ENCODE results near the gene PRIMPOL. TPM values are rescaled to one million over a fixed set of nuclear protein-coding genes. Genes with fewer than 3 reads are reported as not detected.

The PRIMPOL gene, protein sequence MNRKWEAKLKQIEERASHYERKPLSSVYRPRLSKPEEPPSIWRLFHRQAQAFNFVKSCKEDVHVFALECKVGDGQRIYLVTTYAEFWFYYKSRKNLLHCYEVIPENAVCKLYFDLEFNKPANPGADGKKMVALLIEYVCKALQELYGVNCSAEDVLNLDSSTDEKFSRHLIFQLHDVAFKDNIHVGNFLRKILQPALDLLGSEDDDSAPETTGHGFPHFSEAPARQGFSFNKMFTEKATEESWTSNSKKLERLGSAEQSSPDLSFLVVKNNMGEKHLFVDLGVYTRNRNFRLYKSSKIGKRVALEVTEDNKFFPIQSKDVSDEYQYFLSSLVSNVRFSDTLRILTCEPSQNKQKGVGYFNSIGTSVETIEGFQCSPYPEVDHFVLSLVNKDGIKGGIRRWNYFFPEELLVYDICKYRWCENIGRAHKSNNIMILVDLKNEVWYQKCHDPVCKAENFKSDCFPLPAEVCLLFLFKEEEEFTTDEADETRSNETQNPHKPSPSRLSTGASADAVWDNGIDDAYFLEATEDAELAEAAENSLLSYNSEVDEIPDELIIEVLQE
- total RNA-seq: 15.1 and 15.7 TPM in 2 replicates

DNA sequence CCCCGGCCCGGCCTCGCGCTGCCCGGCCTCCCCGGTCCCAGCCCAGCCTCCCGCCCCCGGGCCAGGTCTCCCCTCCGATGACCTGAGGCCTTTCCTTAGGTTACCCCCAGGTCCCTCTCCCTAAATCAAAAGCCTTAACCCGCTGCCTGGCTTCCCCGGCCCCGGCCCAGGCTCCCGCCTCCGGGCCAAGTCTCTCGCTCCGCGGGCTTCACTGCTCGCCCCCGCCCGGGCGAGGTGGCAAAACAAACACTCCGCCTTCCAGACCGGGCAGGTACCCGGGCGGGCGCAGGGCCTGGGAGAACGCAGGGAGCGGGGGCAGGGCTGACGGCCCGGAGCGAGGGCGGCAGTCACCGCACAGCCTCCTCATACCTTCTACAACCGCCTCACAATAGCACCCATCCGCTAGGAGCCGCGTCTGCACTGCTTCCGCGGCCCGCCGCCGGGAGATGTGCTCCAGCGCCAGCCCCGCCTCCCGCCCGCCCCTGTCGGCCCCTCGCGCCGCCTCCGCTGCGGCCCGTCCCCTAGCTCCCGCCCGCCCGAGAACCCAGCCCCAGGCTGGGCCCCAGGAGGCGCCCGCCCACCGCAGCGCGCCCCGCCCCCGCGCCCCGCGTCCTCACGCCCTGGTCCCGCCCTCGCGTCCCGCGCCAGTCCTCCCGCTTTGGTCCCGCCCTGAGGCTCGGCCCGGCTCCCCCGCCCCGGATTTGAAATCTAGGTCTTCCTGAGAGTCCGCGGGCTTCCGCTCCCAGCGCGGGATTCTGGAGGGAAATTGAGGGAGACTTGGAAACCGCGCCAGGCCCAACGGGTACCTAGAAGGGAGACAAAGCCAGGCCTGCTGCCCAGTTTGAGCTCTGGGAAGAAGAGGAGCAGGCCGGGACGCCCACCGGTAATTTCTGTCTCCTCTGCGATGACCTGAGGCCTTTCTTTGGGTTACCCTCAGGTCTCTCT lies at the start of gene PRIMPOL, which contains the start of gene CASP3:
TSS of gene PRIMPOL (plus strand) at position 713 of the 945 bp plus-strand sequence. CDS start 7,403 bp downstream, outside the sequence.
TSS of gene CASP3 (minus strand) at position 422 of the 945 bp plus-strand sequence. CDS start 10,994 bp downstream, outside the sequence.

DNA sequence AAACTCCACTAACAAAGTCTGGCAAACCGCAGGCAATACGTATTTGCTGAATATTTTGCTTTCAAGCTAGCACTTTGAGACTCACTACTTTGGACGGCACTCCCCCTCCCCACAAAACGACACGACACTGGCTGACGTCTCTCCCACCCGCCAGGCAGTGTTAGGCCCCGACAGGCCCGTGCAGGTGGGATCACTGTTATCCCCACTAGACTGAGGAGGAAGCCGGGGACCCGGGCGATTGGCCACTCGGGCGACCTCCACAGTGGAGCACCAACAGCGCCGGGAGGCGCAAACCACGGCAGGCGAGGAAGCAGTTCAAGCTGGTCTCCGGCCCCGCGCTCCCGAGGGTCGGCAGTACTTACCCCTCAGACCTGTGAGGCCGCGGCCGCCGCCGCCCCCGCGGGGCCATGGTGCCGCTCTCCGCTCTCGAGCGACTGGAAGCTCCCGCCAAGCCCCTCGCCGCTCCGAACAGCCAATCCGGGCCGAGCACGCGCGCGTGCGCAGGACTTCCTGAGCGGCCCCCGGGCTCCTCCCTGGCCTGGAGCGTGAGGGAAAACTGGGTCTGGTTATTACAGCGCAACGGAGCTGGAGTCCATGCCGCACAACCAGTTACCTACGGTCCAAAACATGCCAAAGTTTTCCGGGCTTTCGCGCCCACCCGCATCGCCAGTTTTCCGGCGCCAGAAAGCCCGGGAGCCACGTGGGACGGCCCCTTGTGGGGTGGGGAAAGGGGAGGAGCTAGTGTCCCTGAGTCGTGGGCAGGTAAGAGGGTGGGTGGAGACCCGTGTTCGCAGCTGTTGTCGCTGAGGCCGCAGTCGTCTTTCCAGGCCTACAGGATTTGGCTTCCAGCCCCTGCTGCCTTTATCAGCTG lies 84.4 kb downstream of the PRIMPOL start, which contains the start of gene CENPU:
TSS of gene CENPU (minus strand) at position 443 of the 871 bp plus-strand sequence. CDS start at position 409, 34 bp downstream.

Other genes with a start within 250 kb of the PRIMPOL start
- gene IRF2, start 175.2 kb upstream of the PRIMPOL start, total RNA-seq: 23.5 and 29.7 TPM in 2 replicates
- 35.6 and 47.7 TPM in 2 replicates for gene CASP3, start 291 bp upstream of the PRIMPOL start, total RNA-seq
- gene CENPU, start 84.4 kb downstream of the PRIMPOL start, total RNA-seq: 2.4 and 17.3 TPM in 2 replicates
- gene ACSL1, start 176.2 kb downstream of the PRIMPOL start, total RNA-seq: 34.7 and 71.9 TPM in 2 replicates